NCI-H82 treated with DMSO at 0.1 percent for 48 hours (cell line): Measurements from ENCODE around the gene ABLIM2.
"Not testable (repeated sequence)": the region's sequence is repeated elsewhere in the genome, so short reads cannot be mapped to it uniquely, and the experiment has no call there.

Experiments
- DNase-seq: peaks from one replicate; lab custom pipeline; 2025; ENCODE audit not compliant: unreplicated experiment; lab: John Stamatoyannopoulos, UW

The ABLIM2 gene

DNA sequence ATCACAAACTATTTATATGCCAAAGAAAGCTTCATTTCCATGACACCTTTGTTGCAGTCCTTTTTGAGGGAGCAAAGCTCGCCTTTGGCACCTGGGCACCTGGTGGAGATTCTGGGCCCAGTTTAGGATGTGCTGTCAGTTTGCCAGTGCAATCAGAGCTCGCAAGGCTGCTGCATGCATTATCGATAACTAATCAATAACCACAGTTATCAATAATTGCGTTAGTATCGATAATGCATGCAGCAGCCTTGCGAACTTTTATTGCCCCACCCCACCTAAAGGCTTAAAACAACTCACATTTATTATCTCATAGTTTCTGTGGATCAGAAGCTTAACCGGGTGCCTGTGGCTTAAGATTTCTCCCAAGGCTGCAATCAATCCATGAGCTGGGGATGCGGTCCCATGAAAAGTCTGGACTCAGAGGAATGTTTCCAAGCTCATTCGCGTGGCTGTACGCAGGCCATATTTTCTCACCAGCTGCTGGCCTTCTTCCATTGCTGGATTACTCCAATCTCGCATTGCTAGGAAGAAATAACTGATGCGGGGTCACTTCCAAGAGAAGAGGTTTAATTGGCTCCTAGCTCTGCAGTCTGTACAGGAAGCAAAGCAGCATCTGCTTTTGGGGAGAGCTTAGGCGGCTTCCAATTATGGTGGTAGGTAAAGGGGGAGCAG is 212.8 kb downstream of the ABLIM2 start:
- DNase-seq: no peak

DNA sequence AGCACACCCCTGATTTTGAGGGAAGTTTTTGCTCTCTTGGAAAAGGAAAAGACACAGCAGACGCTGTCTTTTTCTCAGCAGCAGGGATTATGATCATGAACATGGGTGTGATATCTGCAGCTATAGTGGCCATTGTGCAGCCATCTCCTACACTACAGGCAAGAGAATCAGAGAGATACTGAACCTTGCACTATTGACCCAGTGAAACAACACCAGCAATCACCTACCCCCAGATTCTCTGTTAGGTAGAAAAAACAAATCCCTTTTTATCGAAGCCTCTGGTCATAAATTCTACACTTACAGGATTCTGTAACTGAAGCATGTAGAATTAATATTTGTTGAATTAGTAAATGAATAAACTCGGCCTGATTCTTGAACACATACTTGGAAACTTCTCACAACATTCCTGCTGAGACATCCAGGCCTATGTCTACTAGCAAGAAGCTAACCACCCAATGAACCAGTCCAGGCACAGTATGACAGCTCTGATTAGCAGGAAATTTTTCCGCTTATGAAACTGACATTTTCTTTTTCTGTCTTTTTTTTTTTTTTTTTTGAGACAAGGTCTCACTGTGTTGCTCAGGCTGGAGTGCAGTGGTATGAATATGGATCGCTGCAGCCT is 213.9 kb downstream of the ABLIM2 start:
- no peak for DNase-seq

DNA sequence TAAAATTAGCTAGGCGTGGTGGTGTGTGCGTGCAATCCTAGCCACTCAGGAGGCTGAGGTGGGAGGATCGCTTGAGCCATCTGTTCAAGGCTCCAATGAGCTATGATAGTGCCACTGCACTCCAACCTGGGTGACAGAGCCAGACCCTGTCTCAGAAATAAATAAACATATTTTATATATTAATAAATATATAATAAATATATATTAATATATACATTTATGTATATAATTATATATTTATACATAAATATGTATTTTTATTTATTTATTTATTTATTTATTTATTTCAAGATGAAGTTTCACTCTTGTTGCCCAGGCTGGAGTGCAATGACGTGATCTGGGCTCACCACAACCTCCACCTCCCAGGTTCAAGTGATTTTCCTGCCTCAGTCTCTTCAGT is 214.9 kb downstream of the ABLIM2 start:
- DNase-seq: not testable (repeated sequence)

DNA sequence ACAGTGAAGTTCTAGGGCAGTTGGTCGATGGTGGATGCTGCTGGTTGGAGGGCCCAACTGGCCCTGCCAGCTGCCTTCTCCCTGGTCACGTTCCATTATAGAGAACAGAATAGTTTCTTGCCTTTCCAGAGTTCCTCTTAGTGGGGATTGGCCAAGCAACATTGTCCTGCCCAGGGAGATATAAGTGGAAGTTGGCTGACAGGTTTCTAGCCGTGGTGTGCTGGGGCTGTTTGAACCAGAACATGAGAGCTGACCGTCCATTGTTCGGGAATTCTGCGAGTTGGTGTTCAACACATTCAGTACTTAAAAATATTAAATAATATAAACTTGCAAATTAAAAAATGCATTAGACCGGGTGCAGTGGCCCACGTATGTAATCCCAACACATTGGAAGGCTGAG is 215.4 kb downstream of the ABLIM2 start:
- no peak for DNase-seq

DNA sequence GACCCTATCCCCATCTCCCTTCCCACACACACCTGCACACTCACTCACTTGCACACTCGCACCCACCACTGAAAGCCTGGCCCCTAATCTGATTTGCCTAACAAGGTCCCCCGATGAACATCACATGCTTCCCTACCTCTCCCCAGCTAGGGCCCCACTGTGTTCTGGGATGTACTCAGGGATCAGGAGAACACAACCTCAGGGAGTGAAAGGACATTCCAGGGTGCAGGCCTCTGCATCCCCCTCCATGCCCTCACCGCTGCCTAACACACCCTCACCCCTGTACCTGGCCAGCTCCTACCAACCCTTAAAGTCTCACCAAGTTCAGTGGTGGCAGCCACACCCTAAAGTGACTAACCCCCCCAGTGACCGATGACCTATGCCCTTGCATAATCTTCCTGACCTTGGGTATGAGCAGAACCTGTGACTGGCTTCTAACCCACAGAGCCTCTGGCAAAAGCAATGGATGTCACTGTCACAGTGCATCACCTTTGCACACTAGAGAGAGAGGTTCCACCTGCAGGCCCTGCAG is 216.6 kb downstream of the ABLIM2 start:
- no peak for DNase-seq

DNA sequence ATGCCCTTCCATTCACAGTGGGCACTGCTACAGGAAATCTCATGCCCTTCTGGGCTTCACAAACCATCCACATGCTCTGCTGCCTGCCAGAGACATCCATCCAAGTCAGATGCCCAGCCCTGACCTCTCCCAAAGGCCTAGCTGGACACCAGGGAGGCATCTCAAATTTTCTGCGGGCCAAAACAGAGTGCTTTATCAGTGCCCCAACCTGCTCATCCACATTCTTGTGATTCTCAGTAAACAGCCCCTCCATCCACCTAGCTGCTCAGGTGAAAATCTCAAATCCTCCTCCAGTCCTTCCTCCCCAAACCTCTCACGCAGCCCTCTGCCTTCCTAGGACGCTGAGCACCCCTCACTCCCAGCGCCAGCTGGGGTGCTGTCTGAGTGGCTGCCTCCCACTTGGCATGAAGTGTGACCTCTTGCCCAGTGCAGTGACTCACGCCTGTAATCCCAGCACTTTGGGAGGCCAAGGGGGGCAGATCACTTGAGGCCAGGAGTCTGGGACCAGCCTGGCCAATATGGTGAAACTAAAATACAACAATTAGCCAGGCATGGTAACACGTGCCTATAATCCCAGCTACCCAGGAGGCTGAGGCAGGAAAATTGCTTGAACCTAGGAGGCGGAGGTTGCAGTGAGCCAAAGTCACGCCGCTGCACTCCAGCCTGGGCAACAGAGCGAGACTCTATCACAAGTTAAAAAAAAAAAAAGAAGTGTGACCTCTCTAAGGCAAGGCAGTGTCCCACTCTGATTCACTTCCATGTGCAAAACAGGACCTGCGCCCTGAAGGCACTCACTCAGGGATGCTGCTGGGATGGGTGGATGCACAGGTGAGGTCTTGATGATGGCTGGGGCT is 217.3 kb downstream of the ABLIM2 start:
- DNase-seq: no peak

DNA sequence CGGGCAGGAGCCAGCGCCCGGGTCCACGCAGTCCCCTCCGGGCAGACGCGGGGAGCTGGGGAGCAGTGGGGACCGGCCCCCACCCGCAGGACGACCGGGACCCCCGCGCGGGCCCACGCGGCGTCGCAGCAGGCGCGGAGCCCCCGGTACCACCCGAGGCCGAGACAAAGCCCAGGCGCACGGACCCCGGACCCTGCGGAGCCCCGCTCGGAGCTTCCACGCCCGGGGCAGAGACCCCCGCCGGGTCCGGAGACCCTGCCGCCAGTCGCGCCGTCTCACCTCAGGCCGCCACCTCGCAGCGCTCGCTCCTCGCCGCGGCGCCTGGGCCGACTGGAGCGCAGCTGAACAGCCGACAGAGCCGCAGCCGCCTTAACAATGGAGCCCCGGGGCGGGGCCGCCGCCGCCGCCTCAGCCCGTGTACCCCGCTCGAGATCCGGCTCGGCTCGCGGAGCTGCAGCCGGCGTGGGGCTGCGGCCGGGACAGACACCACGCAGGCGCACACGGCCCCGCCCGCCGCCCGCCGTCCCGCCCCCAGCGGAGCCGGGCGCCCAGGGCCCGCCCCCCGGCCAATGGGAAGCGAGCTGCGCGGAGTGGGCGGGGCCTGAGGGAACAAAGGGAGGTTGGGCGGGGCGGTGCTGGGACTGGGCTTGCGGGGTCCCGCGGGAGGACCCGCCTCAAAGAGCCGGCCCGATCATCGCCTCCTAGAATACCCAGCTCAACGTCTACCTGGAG is 219.1 kb downstream of the ABLIM2 start, which contains the start of gene AFAP1:
Gene AFAP1 (minus strand): TSS at position 485 of the 732 bp plus-strand sequence. CDS start 67,783 bp downstream, outside the sequence.
- peak; percentile 45 for DNase-seq

DNA sequence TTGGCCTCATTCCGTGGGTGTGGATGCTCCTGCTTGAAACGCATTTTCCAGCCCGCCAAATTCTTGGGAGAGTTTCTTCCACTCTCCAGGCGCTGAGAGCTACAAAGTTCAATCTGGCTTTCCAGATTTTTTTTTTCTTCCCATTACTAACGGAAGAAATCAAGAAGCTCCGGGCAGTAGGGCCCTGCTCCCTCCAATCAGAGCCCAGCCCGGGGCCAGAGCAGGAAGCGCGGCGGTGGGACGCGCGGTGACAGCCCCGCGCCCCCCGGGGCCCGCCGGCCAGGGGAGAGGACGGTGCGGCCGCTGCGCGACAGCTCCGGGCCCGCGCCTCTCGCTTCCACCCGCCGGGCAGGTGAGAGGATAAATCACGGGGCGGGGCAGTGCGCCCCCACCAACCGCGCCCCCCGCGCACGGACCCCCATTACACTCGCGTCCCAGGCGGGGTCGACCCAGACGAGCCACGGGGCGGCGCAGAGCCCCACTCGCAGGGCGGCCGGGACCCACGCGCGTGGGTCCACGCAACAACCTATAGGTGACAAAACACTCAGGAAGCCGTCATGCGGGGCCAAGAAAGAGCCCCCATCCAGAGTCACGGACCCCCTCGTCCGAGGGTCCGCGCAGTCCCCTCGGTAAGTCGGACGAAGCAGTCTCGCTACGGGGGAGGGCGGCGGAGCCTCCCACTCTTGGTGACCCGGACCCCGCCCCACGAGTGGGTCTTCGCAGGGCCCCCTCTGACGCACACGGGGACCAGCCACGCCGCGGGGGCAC is 219.8 kb downstream of the ABLIM2 start:
- DNase-seq: no peak

DNA sequence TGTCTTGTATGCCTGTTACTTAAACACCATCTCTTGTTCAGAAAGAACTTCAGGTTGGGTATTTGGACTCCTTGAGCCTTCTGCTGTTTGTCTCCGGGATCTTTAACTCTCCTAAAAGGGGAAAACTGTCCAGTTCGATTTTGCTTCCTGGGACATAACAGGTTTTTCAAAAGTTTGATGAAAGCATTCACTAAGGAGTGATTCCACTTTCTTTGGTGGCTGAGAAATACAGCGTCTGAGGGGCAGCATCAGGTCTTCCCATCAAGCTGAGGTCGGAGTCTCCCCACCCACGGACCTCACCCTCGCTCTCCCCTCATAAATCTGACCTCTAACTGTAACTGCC is 220.4 kb downstream of the ABLIM2 start:
- DNase-seq: no peak

DNA sequence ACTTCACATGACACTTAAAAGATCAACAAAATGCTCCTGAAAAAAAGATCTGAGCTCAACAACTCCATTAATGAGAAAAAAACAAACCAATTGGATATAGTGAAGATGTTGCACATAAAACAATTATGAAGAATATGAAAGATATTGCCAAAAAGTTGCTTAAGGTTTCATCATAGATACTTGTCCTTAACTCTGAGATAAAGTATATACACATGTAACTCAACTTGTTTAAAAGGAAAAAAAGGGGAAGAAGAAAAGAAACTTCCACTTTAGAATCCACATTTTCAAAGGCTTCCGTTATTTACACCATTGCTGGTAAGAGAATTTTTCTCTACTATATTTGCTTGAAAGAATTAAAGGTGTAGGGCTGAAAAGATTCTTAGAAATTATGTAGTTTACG is 221.6 kb downstream of the ABLIM2 start:
- DNase-seq: no peak

DNA sequence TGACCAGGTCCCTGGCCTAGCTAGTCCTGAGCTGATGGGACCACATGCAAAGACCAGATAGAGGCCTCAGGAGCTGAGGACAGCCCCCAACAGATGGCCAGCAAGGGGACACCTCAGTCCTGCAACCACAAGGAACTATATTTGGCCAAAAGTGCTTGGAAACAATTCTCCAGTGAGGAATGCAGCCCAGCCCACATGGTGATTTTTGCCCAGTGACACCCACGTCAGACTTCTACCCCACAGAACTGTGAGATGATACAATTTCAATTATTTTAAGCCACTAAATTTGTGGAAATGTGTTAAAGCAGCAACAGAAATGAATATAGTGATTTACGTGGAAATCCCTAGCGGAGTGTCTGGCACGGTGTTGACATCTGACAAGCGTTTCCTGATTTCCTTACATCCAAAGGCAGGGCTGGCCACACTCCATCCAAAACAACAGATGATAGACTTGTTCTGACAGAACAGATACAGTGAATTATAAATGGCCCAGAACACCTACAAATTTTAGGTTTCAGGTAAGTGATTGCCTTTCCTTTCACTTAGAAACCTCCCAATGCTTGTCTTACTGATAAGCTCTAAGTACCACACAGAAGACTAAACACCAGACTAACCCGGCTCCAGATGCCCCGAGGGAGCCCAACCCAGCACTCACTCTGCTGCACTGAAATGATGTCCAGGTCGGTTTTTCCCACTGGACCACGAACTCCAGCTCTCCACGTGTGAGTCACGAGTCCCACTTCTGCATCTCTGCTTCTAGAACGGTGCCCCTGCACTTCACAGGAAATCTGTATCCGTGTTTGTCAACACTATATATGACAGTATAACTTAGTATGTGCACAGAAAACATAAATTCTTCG is 224.7 kb downstream of the ABLIM2 start:
- DNase-seq: no peak

DNA sequence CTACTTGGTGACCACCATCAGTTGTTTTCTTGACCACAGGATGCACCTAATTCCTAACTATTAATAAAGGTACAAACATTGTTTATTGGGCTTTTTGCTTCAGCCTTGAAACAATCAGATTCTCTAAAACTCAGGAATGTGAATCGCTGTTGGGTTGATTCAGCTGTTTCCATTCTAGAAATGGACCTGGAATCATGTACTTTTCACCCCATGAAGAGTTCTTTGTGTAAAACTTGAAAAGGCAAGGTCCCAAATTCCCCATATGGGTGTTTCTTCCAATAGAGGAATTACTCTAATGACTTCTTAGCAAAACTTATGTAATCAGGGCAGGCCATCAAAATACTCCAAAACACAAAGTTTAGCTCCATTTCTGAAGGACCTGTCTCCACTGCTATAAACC is 226.3 kb downstream of the ABLIM2 start:
- no peak for DNase-seq

DNA sequence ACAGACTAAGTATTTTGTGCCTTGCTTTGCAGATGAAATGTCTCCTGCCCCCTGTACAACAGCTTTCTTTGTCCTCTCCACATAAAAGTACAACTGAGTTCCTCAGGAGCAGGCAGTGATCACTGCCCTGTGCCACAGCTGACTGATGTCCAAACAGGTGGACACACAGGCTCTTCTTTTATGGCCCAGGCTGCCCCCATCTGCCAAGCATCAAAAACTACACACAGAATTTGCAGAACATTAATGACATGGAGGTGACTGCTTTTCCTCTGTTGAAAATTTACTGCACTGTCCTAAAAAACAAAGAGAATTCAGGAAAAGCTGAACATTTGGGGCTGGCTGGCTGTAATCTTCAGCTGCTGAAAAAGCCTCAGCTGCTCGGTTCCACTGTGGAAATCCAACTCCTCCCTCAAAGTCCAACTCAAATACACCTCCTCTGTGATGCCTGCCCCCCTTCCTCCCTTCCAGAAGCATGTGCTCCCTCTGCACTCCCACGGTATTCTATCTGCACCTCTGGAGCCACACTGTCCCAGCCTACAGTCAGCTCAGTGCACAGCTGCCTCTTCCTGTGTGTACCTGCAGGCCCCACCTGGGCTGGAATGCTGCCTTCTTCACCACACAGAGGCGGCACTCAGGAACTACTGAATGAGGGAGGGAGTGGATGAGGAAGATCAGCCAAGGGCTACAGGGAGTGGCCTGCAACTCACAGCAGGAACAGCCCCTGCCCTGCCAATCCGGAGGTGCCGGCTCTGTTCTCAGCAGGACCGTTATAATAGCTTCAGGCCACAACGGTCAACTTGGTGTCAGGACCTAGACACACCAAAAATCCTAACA is 229.3 kb downstream of the ABLIM2 start:
- DNase-seq: no peak

DNA sequence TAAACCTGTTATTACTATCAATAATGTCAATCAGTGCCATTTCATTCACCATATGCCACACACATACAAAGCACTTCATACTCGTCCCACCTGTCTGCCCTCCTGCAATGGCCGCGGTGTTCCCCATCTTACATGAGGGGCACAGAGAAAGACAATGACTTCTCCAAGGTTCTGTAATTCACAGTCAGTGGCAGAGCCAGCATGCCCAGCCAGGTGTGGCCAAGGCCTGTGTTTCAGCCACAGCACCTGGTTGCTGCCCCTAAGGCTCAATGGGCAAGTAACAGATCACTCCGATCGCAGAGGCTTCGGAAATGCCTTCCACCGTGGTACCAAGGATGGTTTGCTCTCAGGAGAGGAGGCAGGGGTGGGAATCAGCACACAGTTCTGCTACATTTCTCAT is 229.9 kb downstream of the ABLIM2 start:
- DNase-seq: no peak

DNA sequence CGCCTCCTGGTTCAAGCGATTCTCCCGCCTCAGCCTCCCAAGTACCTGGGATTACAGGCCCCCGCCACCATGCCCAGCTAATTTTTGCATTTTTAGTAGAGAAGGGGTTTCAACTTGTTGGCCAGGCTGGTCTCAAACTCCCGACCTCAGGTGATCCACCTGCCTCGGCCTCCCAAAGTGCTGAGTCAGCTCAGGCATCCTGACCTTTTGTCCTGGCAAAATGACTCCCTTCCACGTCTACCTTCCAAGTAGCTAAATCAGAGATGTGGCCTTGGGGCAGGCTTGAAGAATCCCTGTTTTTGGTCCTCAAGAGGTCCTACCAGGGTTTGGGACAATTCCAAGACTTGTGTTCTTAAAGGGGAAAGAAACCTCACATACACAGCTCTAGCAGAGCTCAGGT is 231.8 kb downstream of the ABLIM2 start:
- no peak for DNase-seq

DNA sequence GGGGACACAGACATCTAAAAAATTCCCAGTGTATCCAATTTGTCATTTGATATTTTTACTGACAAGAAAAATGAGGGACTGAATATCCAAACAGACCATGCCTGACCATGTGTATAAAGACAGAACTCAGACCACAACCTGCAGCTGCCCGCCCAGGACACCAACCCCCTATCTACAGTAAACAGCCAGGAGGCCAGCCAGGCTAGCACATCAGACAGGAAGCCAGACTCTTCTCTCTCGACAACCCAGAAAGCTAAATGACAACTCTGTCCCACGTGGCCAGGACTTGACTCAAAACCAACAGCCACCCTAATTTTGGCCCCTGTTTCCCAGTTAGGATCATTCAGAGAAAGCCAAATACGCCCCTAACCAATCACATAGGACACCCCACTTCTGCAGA is 234.0 kb downstream of the ABLIM2 start:
- DNase-seq: no peak

DNA sequence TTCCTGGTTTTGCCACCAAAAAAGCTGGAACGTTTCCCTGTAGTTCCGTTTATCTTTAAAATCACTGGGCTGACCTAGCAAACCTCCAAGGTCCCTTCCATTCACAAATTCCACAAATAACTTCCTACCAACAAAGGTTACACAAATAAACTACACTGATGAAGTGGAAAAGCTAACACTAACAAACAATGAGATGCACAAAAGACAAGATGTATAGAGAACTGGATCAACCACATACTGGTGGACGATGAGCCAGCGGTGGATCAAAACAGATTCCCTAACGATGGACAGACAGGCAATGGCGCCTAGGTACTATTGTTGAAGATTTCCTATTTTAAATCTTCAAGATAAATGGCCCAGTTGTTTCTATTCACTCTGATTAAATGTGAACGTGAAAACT is 234.4 kb downstream of the ABLIM2 start:
- DNase-seq: no peak

DNA sequence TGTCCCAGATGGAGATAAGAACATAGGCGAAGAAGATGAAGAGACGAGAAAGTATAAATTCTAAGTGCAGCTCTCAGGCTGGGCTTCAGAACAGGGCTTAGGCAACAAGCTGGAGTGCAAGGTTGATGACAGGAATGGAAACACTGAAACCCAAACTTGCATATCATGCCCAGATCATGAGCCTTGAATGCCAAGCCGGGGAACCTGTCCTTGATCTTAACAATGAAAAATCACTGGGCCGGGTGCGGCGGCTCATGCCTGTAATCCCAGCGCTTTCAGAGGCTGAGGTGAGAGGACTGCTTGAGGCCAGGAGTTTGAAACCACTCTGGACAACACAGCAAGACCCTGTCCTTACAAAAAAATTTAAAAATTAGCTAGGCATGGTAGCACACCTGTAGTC is 236.1 kb downstream of the ABLIM2 start:
- no peak for DNase-seq

DNA sequence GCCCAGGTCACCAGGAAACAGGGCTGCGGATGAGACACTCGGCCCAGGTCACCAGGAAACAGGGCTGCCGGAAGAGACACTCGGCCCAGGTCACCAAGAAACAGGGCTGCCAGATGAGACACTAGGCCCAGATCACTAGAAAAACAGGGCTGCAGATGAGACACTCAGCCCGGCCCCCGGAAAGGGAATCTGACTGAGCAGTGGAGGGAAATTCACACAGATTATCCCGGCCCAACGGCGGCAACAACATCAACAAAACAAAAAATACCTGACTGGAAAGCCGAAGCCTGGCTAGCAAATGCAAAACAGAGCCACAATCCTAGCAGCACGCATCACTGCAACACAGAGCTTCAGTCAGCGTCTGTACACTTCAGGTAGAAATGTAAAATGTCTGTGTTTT is 239.6 kb downstream of the ABLIM2 start:
- DNase-seq: no peak
